Tibial nerve (tissue), 4 donors: ENCODE data around the gene DPH2. TPM values are rescaled to one million over a fixed set of nuclear protein-coding genes. Genes with fewer than 3 reads are reported as not detected.

ENCODE experiments used
- DNase-seq, 2 donors: peaks; one replicate each; pipeline ENCODE4 v3.0.0-alpha.2; 2019; ENCODE audit warnings: low spot score in 2 of 2
- H3K27ac ChIP-seq, 4 donors: fragments of 200-600 bp; sonication (generic) in 3 of 4; one replicate each; pipeline ENCODE4 v1.5.1; 2017 to 2019; ENCODE audit warnings: mild to moderate bottlenecking in 1 of 4
- H3K27me3 ChIP-seq, 2 donors: fragments of 200-600 bp; sonication (generic) in 1 of 2; one replicate each; pipeline versions ENCODE4 v1.5.1 to v1.6.0; 2017 to 2019
- H3K36me3 ChIP-seq, 3 donors: fragments of 200-600 bp; sonication (generic); one replicate each; pipeline ENCODE4 v1.5.1; 2018 to 2019
- H3K4me1 ChIP-seq, 4 donors: fragments of 200-600 bp; sonication (generic) in 3 of 4; one replicate each; pipeline ENCODE4 v1.5.1; 2017 to 2019
- H3K4me3 ChIP-seq, 4 donors: fragments of 200-600 bp; sonication (generic) in 3 of 4; one replicate each; pipeline ENCODE4 v1.5.1; 2017 to 2019; ENCODE audit warnings: mild to moderate bottlenecking in 1 of 4, moderate library complexity in 1 of 4
- H3K9me3 ChIP-seq, 4 donors: fragments of 200-600 bp; sonication (generic) in 3 of 4; one replicate each; pipeline ENCODE4 v1.5.1; 2017 to 2019
- CTCF ChIP-seq, 5 experiments: fragments of 200-600 bp in 3 of 5; fragments of 450-650 bp in 2 of 5; sonication (generic) in 3 of 5; IDR thresholded peaks; one replicate each; pipeline ENCODE4 v1.5.1; 2016 to 2019; ENCODE audit warnings: antibody characterized with exemption in 5 of 5, mild to moderate bottlenecking in 3 of 5, moderate library complexity in 2 of 5
- EP300 ChIP-seq, 2 donors: sonication (generic); formaldehyde crosslinking; IDR thresholded peaks; one replicate each; pipeline ENCODE4 v1.6.1; 2017; ENCODE audit warnings: antibody characterized with exemption in 2 of 2, mild to moderate bottlenecking in 1 of 2
- POLR2A ChIP-seq, 2 donors: fragments of 450-650 bp; IDR thresholded peaks; one replicate each; pipeline ENCODE4 v1.6.1; 2017; ENCODE audit warnings: antibody characterized with exemption in 2 of 2, mild to moderate bottlenecking in 2 of 2, moderate library complexity in 2 of 2
- WGBS, 2 donors: methylation state at CpG; one replicate each; pipeline ENCODE4 v1.1.5; 2018; 5-methylcytosine and 5-hydroxymethylcytosine counted together
- total RNA-seq, 4 donors: library from RNA; depleted of rRNA; stranded (reverse); fragments of >200 nt; gene quantifications; one replicate each; pipeline ENCODE4 v1.1.0, GENCODE V29; 2016

Gene DPH2
- total RNA-seq, 4 donors from 2014 or later, result 25.7 to 41.7 (median 31.9) TPM

- DNase-seq, result no peak
- Histone ChIP-seq H3K27ac (peak overlapping the region in 1 of 4 donors; percentile 27), H3K27me3 (no peaks in the 10 kb centered on the region), H3K4me3 (no peak overlapping the region), H3K4me1 (peaks cover 0 to 29% (median 9%) of the 10 kb centered on the region in 4 donors), H3K36me3 (peaks cover 0 to 15% (median 0%) of the 10 kb centered on the region in 3 donors), H3K9me3 (no peaks in the 10 kb centered on the region)
- TF ChIP-seq CTCF (IDR thresholded peaks at IDR 0.05), result no peak
- no peak for TF ChIP-seq EP300 (IDR thresholded peaks at IDR 0.05)
- TF ChIP-seq POLR2A (IDR thresholded peaks at IDR 0.05), result no peak
- 49 to 54% methylated on average over 6 of the region's 6 CpGs for WGBS, 2 donors
These were observed 26.9 kb downstream of the DPH2 start for GRCh38 chr1:43996733-43997115.

- no peak for TF ChIP-seq POLR2A (IDR thresholded peaks at IDR 0.05)
- TF ChIP-seq CTCF (IDR thresholded peaks at IDR 0.05), result no peak
- no peak for TF ChIP-seq EP300 (IDR thresholded peaks at IDR 0.05)
- Histone ChIP-seq H3K27me3 (no peaks in the 10 kb centered on the region), H3K4me3 (no peak overlapping the region), H3K36me3 (peaks cover 0 to 22% (median 0%) of the 10 kb centered on the region in 3 donors), H3K9me3 (no peaks in the 10 kb centered on the region), H3K4me1 (peaks cover 0 to 22% (median 6%) of the 10 kb centered on the region in 4 donors), H3K27ac (no peak overlapping the region)
- no peak for DNase-seq
- 82 to 85% methylated on average over 13 to 19 of the region's 22 CpGs for WGBS, 2 donors
These were observed 27.6 kb downstream of the DPH2 start for GRCh38 chr1:43997295-43997999.

GRCh38 chr1:43998000-43998378 lies 28.2 kb downstream of the DPH2 start:
- no peak for DNase-seq
- TF ChIP-seq CTCF (IDR thresholded peaks at IDR 0.05), result no peak
- no peak for TF ChIP-seq POLR2A (IDR thresholded peaks at IDR 0.05)
- no peak for TF ChIP-seq EP300 (IDR thresholded peaks at IDR 0.05)
- Histone ChIP-seq H3K4me3 (no peak overlapping the region), H3K36me3 (peaks cover 0 to 23% (median 0%) of the 10 kb centered on the region in 3 donors), H3K4me1 (peaks cover 0 to 19% (median 5%) of the 10 kb centered on the region in 4 donors), H3K27ac (no peak overlapping the region), H3K9me3 (no peaks in the 10 kb centered on the region), H3K27me3 (no peaks in the 10 kb centered on the region)
- WGBS, 2 donors, result 83 to 85% methylated on average over 11 of the region's 11 CpGs

GRCh38 chr1:43999455-43999854 lies 29.6 kb downstream of the DPH2 start:
- DNase-seq, result no peak

More at GRCh38 chr1:43999455-43999854, 29.6 kb downstream of the DPH2 start:
- no peak overlapping the region for H3K4me3 ChIP-seq
- peaks cover 0 to 23% (median 0%) of the 10 kb centered on the region in 3 donors for H3K36me3 ChIP-seq
- WGBS, 2 donors, result 73 to 81% methylated on average over 7 to 8 of the region's 8 CpGs
- H3K4me1 ChIP-seq, result peaks cover 0 to 19% (median 5%) of the 10 kb centered on the region in 4 donors
- H3K27ac ChIP-seq, result no peak overlapping the region
- no peaks in the 10 kb centered on the region for H3K9me3 ChIP-seq
- TF ChIP-seq CTCF (IDR thresholded peaks at IDR 0.05), result no peak
- TF ChIP-seq EP300 (IDR thresholded peaks at IDR 0.05), result no peak
- no peak for TF ChIP-seq POLR2A (IDR thresholded peaks at IDR 0.05)
- no peaks in the 10 kb centered on the region for H3K27me3 ChIP-seq
